HCT116 (cell line): Measurements from ENCODE around the gene AGAP5. TPM values are rescaled to one million over a fixed set of nuclear protein-coding genes. Genes with fewer than 3 reads are reported as not detected.
"Not testable (repeated sequence)": the region's sequence is repeated elsewhere in the genome, so short reads cannot be mapped to it uniquely, and the experiment has no call there.

Experiments
- ATAC-seq: fragments of 200-7000 bp; cut with Tn5 transposase; 2 replicates; pipeline ENCODE4 v1.9.1; 2020; ENCODE audit warnings: mild to moderate bottlenecking, moderate library complexity
- BruUV-seq: library from RNA; stranded (reverse); fragments of 400-500 nt; replicated peaks from 2 replicates; lab custom pipeline; 2021; lab: Mats Ljungman, UMichigan
- CTCF ChIA-PET: fragments of 300-600 bp; sonication (Branson Sonifier 250); formaldehyde crosslinking; loops from one replicate; lab custom pipeline; 2021; ENCODE audit warnings: antibody characterized with exemption; lab: Charles Lee
- POLR2A ChIA-PET: fragments of 300-600, 350-600 bp; sonication (Branson Sonifier 250); formaldehyde crosslinking; loops from one replicate; lab custom pipeline; 2021; ENCODE audit warnings: antibody characterized with exemption; lab: Charles Lee
- RAD21 ChIA-PET, 2 experiments: fragments of 300-600 bp; sonication (Branson Sonifier 250); formaldehyde crosslinking; loops; one replicate each; lab custom pipeline; 2023; ENCODE audit warnings: low total read pairs in 2 of 2; ENCODE audit not compliant: uncharacterized antibody in 2 of 2, unreplicated experiment in 2 of 2, low non-redundant PET in 1 of 2; lab: Charles Lee
- DNase-seq: peaks from one replicate; pipeline ENCODE4 v3.0.0-alpha.2; 2010; ENCODE audit warnings: low read depth, low spot score
- H2AFZ ChIP-seq: fragments of 200-600 bp; shearing (Covaris generic), sonication (generic); 2 replicates; pipeline ENCODE4 v1.6.1; 2017; ENCODE audit warnings: low read depth, mixed run types, mixed read lengths, antibody characterized with exemption, low read length; ENCODE audit not compliant: poor library complexity, severe bottlenecking
- H3K27ac ChIP-seq: 2 replicates; pipeline ENCODE4 v1.5.1; 2012; ENCODE audit warnings: low read depth, low read length
- H3K27me3 ChIP-seq: fragments of 200-600 bp; sonication (generic); 2 replicates; pipeline ENCODE4 v1.6.1; 2016; ENCODE audit warnings: mixed run types, low read length, mixed read lengths; ENCODE audit not compliant: insufficient read depth
- H3K36me3 ChIP-seq, 2 experiments: fragments of 200-500 bp in 1 of 2; fragments of 200-600 bp in 1 of 2; sonication (Bioruptor generic) in 1 of 2; sonication (generic) in 1 of 2; 2 replicates each; pipeline versions ENCODE4 v1.5.1 to v1.6.1; 2014 to 2016; ENCODE audit warnings: low read length in 2 of 2, inconsistent platforms in 1 of 2, mixed read lengths in 1 of 2, mixed run types in 1 of 2; ENCODE audit not compliant: insufficient read depth in 2 of 2, control insufficient read depth in 1 of 2
- H3K4me1 ChIP-seq, 2 experiments: fragments of 200-600 bp in 1 of 2; sonication (generic) in 1 of 2; 2 replicates each; pipeline versions ENCODE4 v1.5.1 to v1.6.1; 2012 to 2017; ENCODE audit warnings: low read length in 2 of 2, inconsistent platforms in 1 of 2, mild to moderate bottlenecking in 1 of 2, mixed read lengths in 1 of 2, mixed run types in 1 of 2, moderate library complexity in 1 of 2; ENCODE audit not compliant: insufficient read depth in 2 of 2, control insufficient read depth in 1 of 2
- H3K4me2 ChIP-seq: fragments of 200-600 bp; sonication (generic); 2 replicates; pipeline ENCODE4 v1.6.1; 2017; ENCODE audit warnings: mixed run types, low read length, mixed read lengths
- H3K4me3 ChIP-seq, 2 experiments: fragments of 200-600 bp in 1 of 2; sonication (generic) in 1 of 2; replicated peaks in 1 of 2; 2 replicates each; pipeline ENCODE4 v1.5.1; 2011 to 2016; ENCODE audit warnings: low read length in 2 of 2, control low read depth in 1 of 2, low read depth in 1 of 2, mild to moderate bottlenecking in 1 of 2, mixed read lengths in 1 of 2, mixed run types in 1 of 2
- H3K79me2 ChIP-seq: fragments of 200-600 bp; sonication (generic); 2 replicates; pipeline ENCODE4 v1.6.1; 2017; ENCODE audit warnings: mild to moderate bottlenecking, mixed run types, low read length, moderate library complexity, mixed read lengths; ENCODE audit not compliant: insufficient read depth
- H3K9ac ChIP-seq: fragments of 200-600 bp; sonication (generic); 2 replicates; pipeline ENCODE4 v1.6.1; 2016; ENCODE audit warnings: low read length, mixed read lengths
- H3K9me2 ChIP-seq: fragments of 200-600 bp; sonication (generic), shearing (Covaris generic); 2 replicates; pipeline ENCODE4 v1.6.1; 2017; ENCODE audit warnings: mixed run types, mild to moderate bottlenecking, moderate library complexity; ENCODE audit not compliant: insufficient read depth
- H3K9me3 ChIP-seq, 2 experiments: fragments of 200-500 bp in 1 of 2; fragments of 200-600 bp in 1 of 2; sonication (Bioruptor generic) in 1 of 2; sonication (generic) in 1 of 2; 2 replicates each; pipeline ENCODE4 v1.6.1; 2014 to 2017; ENCODE audit warnings: low read length in 2 of 2, mixed read lengths in 2 of 2, inconsistent platforms in 1 of 2, low read depth in 1 of 2, mild to moderate bottlenecking in 1 of 2, mixed run types in 1 of 2, moderate library complexity in 1 of 2; ENCODE audit not compliant: control insufficient read depth in 1 of 2, insufficient read depth in 1 of 2
- H4K20me1 ChIP-seq: fragments of 200-600 bp; sonication (generic), shearing (Covaris generic); 2 replicates; pipeline ENCODE4 v1.6.1; 2017; ENCODE audit warnings: mixed run types, mild to moderate bottlenecking, moderate library complexity; ENCODE audit not compliant: insufficient read depth
- intact Hi-C: fragments of 100-400 bp; cut with micrococcal nuclease; formaldehyde crosslinking; loops from 2 replicates; pipeline ENCODE4 v1.10.0; 2022
- total RNA-seq: library from RNA; stranded (reverse); gene quantifications from one replicate; pipeline ENCODE4 v1.2.1, GENCODE V29; 2021; ENCODE audit not compliant: unreplicated experiment

AGAP5 gene
- total RNA-seq, 1 experiment from 2014 or later: 7.5 TPM

DNA sequence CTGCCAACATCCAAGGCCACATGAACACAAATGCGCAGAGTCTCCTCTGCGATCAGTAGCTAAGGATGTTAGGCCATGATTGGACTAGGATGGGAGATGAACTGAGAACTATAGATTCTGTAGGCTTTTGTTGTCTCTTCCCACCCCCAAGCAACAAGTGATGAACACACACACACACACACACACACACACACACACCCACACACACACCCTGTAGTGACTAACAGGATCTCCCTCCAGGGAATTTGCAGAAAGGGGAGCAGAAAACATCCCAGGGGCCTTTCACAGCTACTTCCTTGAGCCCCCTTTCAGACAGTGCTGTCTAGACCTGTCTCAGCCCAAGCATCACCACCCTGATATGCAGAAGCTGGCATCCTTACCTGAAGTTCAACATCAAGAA, 8.6 kb upstream of the AGAP5 start:
- POLR2A ChIA-PET, H4K20me1 ChIP-seq, H3K79me2 ChIP-seq, H3K27ac ChIP-seq, H3K4me2 ChIP-seq, CTCF ChIA-PET, intact Hi-C loops, H3K36me3 ChIP-seq, H3K4me1 ChIP-seq, RAD21 ChIA-PET, BruUV-seq, H3K9me2 ChIP-seq, DNase-seq, H2AFZ ChIP-seq, ATAC-seq, H3K9me3 ChIP-seq, H3K9ac ChIP-seq, H3K4me3 ChIP-seq, H3K27me3 ChIP-seq: not testable (repeated sequence)

DNA sequence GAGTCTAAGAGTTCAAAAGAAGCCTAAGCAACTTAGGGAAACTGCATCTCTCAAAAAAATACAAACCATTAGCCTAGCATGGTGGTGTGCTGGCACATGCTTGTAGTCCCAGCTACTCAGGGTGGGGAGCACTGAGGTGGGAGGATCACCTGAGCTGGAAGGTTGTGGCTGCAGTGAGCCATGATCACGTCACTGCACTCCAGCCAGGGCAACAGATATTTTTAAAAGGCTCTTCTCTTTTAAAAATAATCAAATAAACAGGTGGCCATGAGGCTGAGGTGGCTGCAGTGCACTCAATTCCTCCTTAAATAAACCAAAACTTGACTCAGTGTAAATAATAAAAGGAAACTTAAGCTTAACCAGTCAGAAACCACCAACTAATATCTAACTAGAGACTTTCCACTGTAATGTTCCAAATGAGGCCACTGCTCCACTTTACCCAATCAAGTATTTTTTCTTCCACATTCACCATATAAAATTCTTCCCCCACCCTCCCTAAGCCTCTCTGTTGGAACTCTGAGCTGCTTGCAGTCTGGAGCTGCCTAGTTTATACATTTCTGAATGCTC, 7.7 kb upstream of the AGAP5 start:
- H3K27me3 ChIP-seq, H3K4me3 ChIP-seq, POLR2A ChIA-PET, H3K4me1 ChIP-seq, H3K27ac ChIP-seq, CTCF ChIA-PET, BruUV-seq, H3K4me2 ChIP-seq, DNase-seq, ATAC-seq, RAD21 ChIA-PET, H3K36me3 ChIP-seq, H3K9me3 ChIP-seq, H2AFZ ChIP-seq, H3K9ac ChIP-seq, H4K20me1 ChIP-seq, intact Hi-C loops, H3K9me2 ChIP-seq, H3K79me2 ChIP-seq: not testable (repeated sequence)

DNA sequence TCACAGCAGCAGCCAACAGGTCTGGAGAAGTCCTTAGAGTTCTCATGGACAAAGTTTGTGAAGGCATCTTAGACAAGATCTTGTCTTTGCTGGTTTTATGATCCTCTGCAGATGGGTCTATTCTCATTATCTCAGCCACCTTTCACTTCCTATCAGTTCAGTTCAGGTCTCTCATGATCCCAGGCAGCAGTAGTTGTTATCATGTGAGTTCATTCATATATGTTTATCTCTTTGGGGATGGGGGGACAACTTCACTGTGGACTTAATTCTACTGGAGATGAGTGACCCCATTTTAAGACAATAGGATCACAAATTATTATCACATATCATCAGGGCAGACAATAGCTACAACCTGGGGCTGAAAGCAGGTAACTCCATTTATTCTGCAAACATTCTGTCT, 6.0 kb upstream of the AGAP5 start:
- H3K4me2 ChIP-seq, H3K9ac ChIP-seq, RAD21 ChIA-PET, H4K20me1 ChIP-seq, H3K79me2 ChIP-seq, intact Hi-C loops, H3K36me3 ChIP-seq, POLR2A ChIA-PET, H3K27me3 ChIP-seq, ATAC-seq, DNase-seq, CTCF ChIA-PET, H3K9me2 ChIP-seq, H3K9me3 ChIP-seq, H3K4me1 ChIP-seq, H3K4me3 ChIP-seq, H2AFZ ChIP-seq, H3K27ac ChIP-seq, BruUV-seq: not testable (repeated sequence)

DNA sequence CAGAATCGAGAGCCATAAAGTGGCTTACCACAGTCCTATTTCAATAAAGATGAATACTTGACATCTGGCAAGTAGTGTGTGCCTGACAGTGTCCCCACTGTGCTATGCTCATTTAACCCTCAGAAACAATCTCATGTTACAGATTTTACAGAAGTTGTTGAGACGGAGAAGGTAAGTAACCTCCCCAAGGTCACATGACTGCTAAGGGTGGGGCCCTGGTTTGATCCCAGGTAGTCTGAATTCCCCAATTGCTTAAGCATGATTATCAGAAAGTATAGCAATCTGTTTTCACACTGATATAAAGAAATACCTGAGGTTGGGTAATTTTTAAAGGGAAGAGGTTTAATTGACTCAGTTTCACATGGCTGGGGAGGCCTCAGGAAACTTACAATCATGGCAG, 910 bp upstream of the AGAP5 start:
- POLR2A ChIA-PET, H3K9ac ChIP-seq, H3K79me2 ChIP-seq, H3K4me1 ChIP-seq, H2AFZ ChIP-seq, H3K4me2 ChIP-seq, H4K20me1 ChIP-seq, RAD21 ChIA-PET, DNase-seq, H3K9me2 ChIP-seq, H3K27me3 ChIP-seq, H3K27ac ChIP-seq, intact Hi-C loops, H3K36me3 ChIP-seq, ATAC-seq, BruUV-seq, H3K4me3 ChIP-seq, H3K9me3 ChIP-seq, CTCF ChIA-PET: not testable (repeated sequence)
